HepG2 (cell line): Measurements from ENCODE around the gene PDLIM5. TPM values are rescaled to one million over a fixed set of nuclear protein-coding genes. Genes with fewer than 3 reads are reported as not detected.

Experiments
- ATF3 ChIP-seq: sonication (generic); formaldehyde crosslinking; IDR thresholded peaks from 2 replicates; pipeline ENCODE4 v1.4.0; 2020; ENCODE audit warnings: missing genetic modification reagents
- CBX5 ChIP-seq: sonication (generic); formaldehyde crosslinking; IDR thresholded peaks from 2 replicates; pipeline ENCODE4 v1.4.0; 2020; ENCODE audit warnings: missing genetic modification reagents, borderline replicate concordance
- GFI1 ChIP-seq: sonication (generic); formaldehyde crosslinking; IDR thresholded peaks from 2 replicates; pipeline ENCODE4 v1.5.0; 2020; ENCODE audit warnings: missing genetic modification reagents, mild to moderate bottlenecking, borderline replicate concordance
- HOXA3 ChIP-seq: sonication (generic); formaldehyde crosslinking; IDR thresholded peaks from 2 replicates; pipeline ENCODE4 v1.5.0; 2020; ENCODE audit warnings: missing genetic modification reagents
- KDM5B ChIP-seq: sonication (generic); formaldehyde crosslinking; IDR thresholded peaks from 2 replicates; pipeline ENCODE4 v1.4.0; 2020; ENCODE audit warnings: missing genetic modification reagents, mild to moderate bottlenecking, borderline replicate concordance
- MIXL1 ChIP-seq: IDR thresholded peaks from 2 replicates; pipeline ENCODE4 v1.6.1; 2016
- MNT ChIP-seq: fragments of 450-650 bp; IDR thresholded peaks from 2 replicates; pipeline ENCODE4 v1.6.1; 2016
- POGZ ChIP-seq: sonication (generic); formaldehyde crosslinking; IDR thresholded peaks from 2 replicates; pipeline ENCODE4 v1.4.0; 2020; ENCODE audit warnings: mild to moderate bottlenecking, missing genetic modification reagents
- SATB2 ChIP-seq: sonication (generic); formaldehyde crosslinking; IDR thresholded peaks from 2 replicates; pipeline ENCODE4 v1.5.0; 2020; ENCODE audit warnings: missing genetic modification reagents
- SIX4 ChIP-seq: sonication (generic); formaldehyde crosslinking; IDR thresholded peaks from 2 replicates; pipeline ENCODE4 v1.4.0; 2020; ENCODE audit warnings: missing genetic modification reagents
- SKI ChIP-seq: fragments of 450-650 bp; IDR thresholded peaks from one replicate; pipeline ENCODE4 v1.6.1; 2018; ENCODE audit warnings: mild to moderate bottlenecking; ENCODE audit not compliant: partially characterized antibody
- SMYD3 ChIP-seq: sonication (generic); formaldehyde crosslinking; IDR thresholded peaks from 2 replicates; pipeline ENCODE4 v1.8.1; 2023; ENCODE audit warnings: mild to moderate bottlenecking, missing genetic modification reagents
- SNRNP70 ChIP-seq: fragments of 200-400 bp; formaldehyde crosslinking; IDR thresholded peaks from 2 replicates; pipeline ENCODE4 v1.6.1; 2017; ENCODE audit warnings: mild to moderate bottlenecking, low read depth, low read length, moderate library complexity
- SRSF1 ChIP-seq: fragments of 200-400 bp; formaldehyde crosslinking; optimal IDR thresholded peaks from 2 replicates; pipeline ENCODE3; 2017; ENCODE audit warnings: mild to moderate bottlenecking, low read depth, low read length, moderate library complexity
- TRIM22 ChIP-seq: fragments of 450-650 bp; IDR thresholded peaks from 2 replicates; pipeline ENCODE4 v1.6.1; 2017
- TRIM24 ChIP-seq: sonication (generic); formaldehyde crosslinking; IDR thresholded peaks from 2 replicates; pipeline ENCODE4 v1.8.0; 2022; ENCODE audit warnings: mild to moderate bottlenecking, missing genetic modification reagents
- UBTF ChIP-seq: sonication (generic); formaldehyde crosslinking; IDR thresholded peaks from 2 replicates; pipeline ENCODE4 v1.4.0; 2020; ENCODE audit warnings: mild to moderate bottlenecking, missing genetic modification reagents
- XRCC5 ChIP-seq: fragments of 200-400 bp; formaldehyde crosslinking; optimal IDR thresholded peaks from 2 replicates; pipeline ENCODE3; 2017; ENCODE audit warnings: mild to moderate bottlenecking, low read length
- ZBTB25 ChIP-seq: IDR thresholded peaks from 2 replicates; pipeline ENCODE4 v1.6.1; 2018; ENCODE audit warnings: missing genetic modification reagents
- ZBTB42 ChIP-seq: sonication (generic); formaldehyde crosslinking; IDR thresholded peaks from 2 replicates; pipeline ENCODE4 v1.5.0; 2020; ENCODE audit warnings: mild to moderate bottlenecking, missing genetic modification reagents
- ZFYVE20 ChIP-seq: sonication (generic); formaldehyde crosslinking; IDR thresholded peaks from 2 replicates; pipeline ENCODE4 v1.8.0; 2023; ENCODE audit warnings: low read depth, mild to moderate bottlenecking, moderate library complexity, missing genetic modification reagents, borderline replicate concordance
- ZKSCAN5 ChIP-seq: sonication (generic); formaldehyde crosslinking; IDR thresholded peaks from 2 replicates; pipeline ENCODE4 v1.5.1; 2020; ENCODE audit warnings: mild to moderate bottlenecking, missing genetic modification reagents
- ZMAT3 ChIP-seq: sonication (generic); formaldehyde crosslinking; conservative IDR thresholded peaks from 2 replicates; pipeline ENCODE4 v1.7.0; 2021; ENCODE audit warnings: missing genetic modification reagents
- ZNF160 ChIP-seq: sonication (generic); formaldehyde crosslinking; IDR thresholded peaks from 2 replicates; pipeline ENCODE4 v1.8.0; 2022; ENCODE audit warnings: mild to moderate bottlenecking, inconsistent platforms, missing genetic modification reagents
- ZNF605 ChIP-seq: sonication (generic); formaldehyde crosslinking; IDR thresholded peaks from 2 replicates; pipeline ENCODE4 v1.8.0; 2022; ENCODE audit warnings: mild to moderate bottlenecking, missing genetic modification reagents
- ZNF746 ChIP-seq: sonication (generic); formaldehyde crosslinking; IDR thresholded peaks from 2 replicates; pipeline ENCODE4 v1.8.0; 2022; ENCODE audit warnings: mild to moderate bottlenecking, missing genetic modification reagents
- ZNF749 ChIP-seq: sonication (generic); formaldehyde crosslinking; IDR thresholded peaks from 2 replicates; pipeline ENCODE4 v1.8.0; 2022; ENCODE audit warnings: mild to moderate bottlenecking, missing genetic modification reagents, moderate library complexity, borderline replicate concordance
- polyA plus RNA-seq, 8 experiments: library from polyadenylated mRNA; depleted of rRNA in 3 of 8; stranded (reverse) in 7 of 8; unstranded in 1 of 8; fragments of >200 nt; fragmentation: Illumina TruSeq in 4 of 8; extraction: Trizol in 4 of 8; gene quantifications; 2 replicates each; pipeline versions ENCODE4 v1.2.1 to v1.2.3, GENCODE V29; 2011 to 2016; ENCODE audit warnings: low read depth in 4 of 8, missing spikeins in 1 of 8, mixed read lengths in 1 of 8; ENCODE audit not compliant: insufficient read depth in 1 of 8
- total RNA-seq, 5 experiments: library from RNA; depleted of rRNA; stranded (reverse); fragments of >200 nt; fragmentation: Illumina TruSeq; extraction: Trizol; gene quantifications; 2 replicates each; pipeline ENCODE4 v1.2.3, GENCODE V29; 2016; ENCODE audit warnings: low read depth in 1 of 5

PDLIM5 gene
- total and polyA plus RNA-seq, 2 of the 13 experiments (the other 11 are each of a cell fraction or from before 2014, with no cell fraction given): 52.8 to 119 TPM

GRCh38 chr4:94410678-94411206 is 41.0 kb upstream of the PDLIM5 start (continued):
- no peak for TF ChIP-seq ZNF749 (CRISPR knock-in tag)
- no peak for TF ChIP-seq ZNF605 (CRISPR knock-in tag)
- no peak for TF ChIP-seq SATB2
- TF ChIP-seq TRIM22: no peak
- TF ChIP-seq KDM5B (CRISPR knock-in tag): no peak
- no peak for TF ChIP-seq ATF3 (CRISPR knock-in tag)
- no peak for TF ChIP-seq SNRNP70
- no peak for TF ChIP-seq ZNF160
- TF ChIP-seq ZBTB25 (CRISPR knock-in tag): no peak
- TF ChIP-seq ZNF746: no peak
- no peak for TF ChIP-seq XRCC5
- no peak for TF ChIP-seq ZKSCAN5 (CRISPR knock-in tag)
- TF ChIP-seq SRSF1: no peak
- TF ChIP-seq UBTF (CRISPR knock-in tag): no peak
- TF ChIP-seq CBX5 (CRISPR knock-in tag): peak; percentile 45; the same call in 1 of the 2 replicates
- TF ChIP-seq MIXL1 (CRISPR knock-in tag): no peak
- TF ChIP-seq MNT: no peak
- TF ChIP-seq ZMAT3 (CRISPR knock-in tag): no peak
- no peak for TF ChIP-seq SMYD3 (CRISPR knock-in tag)
- no peak for TF ChIP-seq ZBTB42 (CRISPR knock-in tag)
- TF ChIP-seq SKI: no peak
- TF ChIP-seq HOXA3 (CRISPR knock-in tag): 0 out of 2 replicates have a peak, but pooled peaks have one; percentile 48
- TF ChIP-seq POGZ: peak; percentile 81
- no peak for TF ChIP-seq TRIM24
- TF ChIP-seq SIX4 (CRISPR knock-in tag): no peak
- TF ChIP-seq GFI1 (CRISPR knock-in tag): no peak
- no peak for TF ChIP-seq ZFYVE20 (CRISPR knock-in tag)
